Right lobe of liver (tissue), 4 donors: Measurements from ENCODE around the gene SLC2A6.

Experiments
- POLR2A ChIP-seq: fragments of 450-650 bp; IDR thresholded peaks from one replicate; pipeline ENCODE4 v1.6.1; 2017; ENCODE audit warnings: antibody characterized with exemption, mild to moderate bottlenecking
- TF ChIP-seq, protein P1 (sequence below), 4 donors: fragments of 200-600 bp in 3 of 4; fragments of 450-650 bp in 1 of 4; IDR thresholded peaks; one replicate each; pipeline versions ENCODE4 v1.5.1 to v1.8.0; 2016 to 2022; ENCODE audit warnings: antibody characterized with exemption in 4 of 4, mild to moderate bottlenecking in 2 of 4
- donor health status: DM: no; HTN: no; CAD: no.
- donor health status: DM: no; HTN: no; CAD: no.
- donor health status: DM: no; HTN: yes; CAD: no.

DNA sequence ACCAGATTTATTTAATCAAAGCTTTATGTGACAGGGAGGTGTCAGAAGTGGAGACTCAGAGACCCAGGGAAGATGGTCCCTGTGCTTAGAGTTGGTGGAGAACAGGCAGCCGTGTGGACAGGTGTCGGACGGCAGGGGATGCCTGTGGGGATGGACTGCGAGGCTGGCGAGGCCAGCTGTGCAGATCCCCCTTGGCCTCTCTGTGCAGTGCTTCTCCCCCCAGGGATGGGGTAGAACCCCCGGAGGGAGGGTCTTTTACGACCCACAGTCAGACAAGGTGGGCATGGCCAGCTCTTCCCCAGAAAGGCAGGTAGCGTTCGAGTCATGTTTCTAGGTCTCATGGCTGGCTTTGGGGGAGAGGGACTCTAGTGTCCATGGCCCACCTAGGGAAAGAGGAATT is 4.7 kb upstream of the SLC2A6 start:
- TF ChIP-seq, protein P1, sequence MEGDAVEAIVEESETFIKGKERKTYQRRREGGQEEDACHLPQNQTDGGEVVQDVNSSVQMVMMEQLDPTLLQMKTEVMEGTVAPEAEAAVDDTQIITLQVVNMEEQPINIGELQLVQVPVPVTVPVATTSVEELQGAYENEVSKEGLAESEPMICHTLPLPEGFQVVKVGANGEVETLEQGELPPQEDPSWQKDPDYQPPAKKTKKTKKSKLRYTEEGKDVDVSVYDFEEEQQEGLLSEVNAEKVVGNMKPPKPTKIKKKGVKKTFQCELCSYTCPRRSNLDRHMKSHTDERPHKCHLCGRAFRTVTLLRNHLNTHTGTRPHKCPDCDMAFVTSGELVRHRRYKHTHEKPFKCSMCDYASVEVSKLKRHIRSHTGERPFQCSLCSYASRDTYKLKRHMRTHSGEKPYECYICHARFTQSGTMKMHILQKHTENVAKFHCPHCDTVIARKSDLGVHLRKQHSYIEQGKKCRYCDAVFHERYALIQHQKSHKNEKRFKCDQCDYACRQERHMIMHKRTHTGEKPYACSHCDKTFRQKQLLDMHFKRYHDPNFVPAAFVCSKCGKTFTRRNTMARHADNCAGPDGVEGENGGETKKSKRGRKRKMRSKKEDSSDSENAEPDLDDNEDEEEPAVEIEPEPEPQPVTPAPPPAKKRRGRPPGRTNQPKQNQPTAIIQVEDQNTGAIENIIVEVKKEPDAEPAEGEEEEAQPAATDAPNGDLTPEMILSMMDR (IDR thresholded peaks at IDR 0.05) = no peak
- TF ChIP-seq POLR2A = no peak
